ENCODE measurements around the gene PRSS2.
"Not testable (repeated sequence)": the region's sequence is repeated elsewhere in the genome, so short reads cannot be mapped to it uniquely, and the experiment has no call there.

PRSS2 gene

DNA sequence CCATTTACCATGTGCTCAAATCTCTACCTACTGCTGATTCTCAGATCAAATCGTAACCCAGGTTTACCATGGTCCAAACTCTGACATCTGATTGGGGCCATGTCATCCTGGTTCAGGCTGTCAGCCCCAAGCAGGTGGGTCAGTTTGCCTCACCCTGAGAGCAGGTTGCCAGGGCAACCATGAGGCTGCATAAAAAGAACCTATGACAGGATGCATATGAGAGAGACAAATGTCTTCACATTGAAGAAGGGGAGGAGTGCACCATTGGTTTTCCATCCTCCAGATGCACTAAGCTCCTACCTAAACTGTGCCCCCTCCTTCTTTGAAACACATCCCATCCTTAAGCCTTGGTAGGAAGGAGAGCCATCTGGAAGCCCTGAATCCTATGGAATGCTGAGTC, 11.3 kb upstream of the PRSS2 start:
- no peak for DNase-seq

DNA sequence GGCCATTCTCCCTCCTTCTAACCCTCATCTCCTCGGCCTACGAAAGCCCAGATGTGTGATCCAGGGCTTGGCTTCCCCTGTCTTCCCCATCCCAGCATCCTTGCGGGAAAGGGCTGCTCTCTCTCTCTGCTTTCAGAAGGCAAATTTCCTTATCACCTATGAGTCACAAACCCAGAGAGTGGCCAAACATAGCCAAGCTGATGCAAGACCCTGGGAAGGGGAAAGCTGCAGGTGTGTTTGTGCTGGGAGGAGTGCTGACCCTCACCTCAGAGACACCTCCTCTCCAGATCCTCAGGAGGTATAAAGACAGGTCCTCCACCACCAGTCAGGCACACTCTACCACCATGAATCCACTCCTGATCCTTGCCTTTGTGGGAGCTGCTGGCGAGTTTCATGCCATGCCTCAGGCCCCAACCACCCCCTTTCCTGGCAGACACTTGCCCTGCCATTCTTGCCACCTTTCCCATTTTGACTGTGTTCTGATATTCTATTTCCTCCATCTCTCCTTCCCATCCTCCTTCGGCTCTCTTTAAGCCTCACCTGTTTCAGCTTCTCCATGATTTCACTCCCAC, 10.6 kb upstream of the PRSS2 start:
- no peak for DNase-seq

DNA sequence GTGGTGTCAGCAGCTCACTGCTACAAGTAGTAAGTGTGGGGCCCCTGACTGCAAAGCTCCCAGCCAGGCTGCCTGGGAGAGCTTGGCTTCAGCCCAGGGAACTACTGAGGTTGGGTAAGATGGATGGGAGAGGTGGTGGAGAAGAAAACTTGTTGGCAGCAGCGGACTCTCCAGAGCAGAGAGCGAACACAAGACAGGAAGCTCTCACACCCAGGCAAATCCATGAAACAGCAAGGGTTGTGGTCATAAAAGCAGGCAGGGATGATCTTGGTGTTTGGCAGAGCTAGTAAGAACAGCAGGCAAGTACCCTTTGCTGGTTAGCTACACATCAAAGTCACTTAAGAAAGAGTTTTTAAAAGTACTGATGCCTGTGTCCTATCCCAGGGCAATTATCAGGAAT, 9.2 kb upstream of the PRSS2 start:
- not testable (repeated sequence) for DNase-seq

DNA sequence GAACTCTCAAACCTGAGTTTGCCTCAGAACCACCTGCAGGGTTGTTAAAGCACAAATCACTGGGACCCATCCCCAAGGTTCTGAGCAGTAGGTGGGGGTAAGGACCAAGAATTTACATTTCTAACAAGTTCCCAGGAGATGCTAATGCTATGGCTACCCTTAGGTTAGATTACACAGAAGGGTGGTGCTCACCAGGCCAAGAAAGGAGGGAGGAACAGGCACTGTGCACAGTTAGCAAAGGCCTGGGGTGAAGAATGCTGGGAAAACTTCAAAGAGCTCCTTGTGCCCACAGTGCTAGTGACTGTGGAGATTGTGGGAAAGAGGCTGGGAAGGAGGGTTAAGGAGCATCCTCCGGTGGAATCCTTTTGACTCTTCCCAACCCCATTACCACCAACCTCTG, 8.7 kb upstream of the PRSS2 start:
- no peak for DNase-seq

DNA sequence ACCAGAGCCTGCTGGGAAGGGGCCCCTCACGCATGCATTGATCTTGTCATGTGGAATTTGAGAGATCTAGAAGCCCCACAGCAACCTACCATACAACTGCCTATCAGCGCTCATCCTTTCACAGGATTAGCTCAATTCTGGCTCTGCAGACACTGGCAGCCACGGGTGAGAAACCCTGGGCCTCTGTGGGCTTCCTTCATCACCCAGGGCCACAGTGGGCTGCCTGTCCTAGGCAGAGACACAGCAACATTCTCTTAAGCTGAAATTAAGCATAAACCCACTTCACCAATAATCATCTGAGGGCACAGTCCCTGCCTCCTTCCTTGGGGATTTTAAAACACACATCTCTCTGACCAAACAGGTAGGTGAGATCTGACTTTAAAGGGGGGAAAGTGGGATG, 3.3 kb upstream of the PRSS2 start:
- DNase-seq, result no peak

- no peak for DNase-seq
Observed at GRCh38 chr7:142767861-142768260, 2.9 kb upstream of the PRSS2 start.

GRCh38 chr7:142768885-142769284, 1.9 kb upstream of the PRSS2 start:
- DNase-seq, result not testable (repeated sequence)

GRCh38 chr7:142771353-142771723, 568 bp downstream of the PRSS2 start:
- DNase-seq, result no peak

DNA sequence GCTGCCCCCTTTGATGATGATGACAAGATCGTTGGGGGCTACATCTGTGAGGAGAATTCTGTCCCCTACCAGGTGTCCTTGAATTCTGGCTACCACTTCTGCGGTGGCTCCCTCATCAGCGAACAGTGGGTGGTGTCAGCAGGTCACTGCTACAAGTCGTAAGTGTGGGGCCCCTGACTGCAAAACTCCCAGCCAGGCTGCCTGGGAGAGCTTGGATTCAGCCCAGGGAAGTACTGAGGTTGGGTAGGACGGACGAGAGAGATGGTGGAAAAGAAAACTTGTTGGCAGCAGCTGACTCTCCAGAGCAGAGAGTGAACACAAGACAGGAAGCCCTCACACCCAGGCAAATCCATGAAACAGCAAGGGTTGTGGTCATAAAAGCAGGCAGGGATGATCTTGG, 1.3 kb downstream of the PRSS2 start:
- no peak for DNase-seq

GRCh38 chr7:142772673-142773072, 1.9 kb downstream of the PRSS2 start:
- no peak for DNase-seq

DNA sequence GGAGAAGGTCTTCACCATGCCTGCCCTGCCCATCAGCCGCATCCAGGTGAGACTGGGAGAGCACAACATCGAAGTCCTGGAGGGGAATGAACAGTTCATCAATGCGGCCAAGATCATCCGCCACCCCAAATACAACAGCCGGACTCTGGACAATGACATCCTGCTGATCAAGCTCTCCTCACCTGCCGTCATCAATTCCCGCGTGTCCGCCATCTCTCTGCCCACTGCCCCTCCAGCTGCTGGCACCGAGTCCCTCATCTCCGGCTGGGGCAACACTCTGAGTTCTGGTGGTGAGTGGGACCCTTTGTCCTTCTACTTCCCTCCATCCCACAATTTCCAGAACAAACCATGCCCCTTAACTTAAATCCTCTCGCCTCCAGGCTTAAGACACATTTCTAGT, 2.5 kb downstream of the PRSS2 start:
- no peak for DNase-seq

GRCh38 chr7:142773937-142774744, 3.4 kb downstream of the PRSS2 start:
- no peak for DNase-seq

DNA sequence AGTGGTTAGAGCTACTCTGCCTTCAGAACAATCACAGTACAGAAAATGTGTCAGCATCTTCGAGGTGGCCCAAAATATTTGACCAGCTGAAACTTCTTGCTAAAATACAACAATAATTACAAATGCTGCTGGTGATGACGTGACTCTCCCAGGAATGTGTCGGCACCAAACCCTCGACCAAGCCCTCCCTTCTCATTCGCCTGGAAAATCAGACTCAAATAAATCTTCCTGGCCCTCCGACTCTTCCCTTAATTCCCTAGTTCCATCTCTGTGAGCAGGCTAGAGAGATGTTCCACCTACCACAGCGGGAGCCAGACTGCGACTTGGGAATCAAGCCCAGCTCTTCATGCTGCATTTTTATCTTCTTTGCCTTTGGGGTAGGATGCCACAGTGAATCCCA, 4.1 kb downstream of the PRSS2 start:
- DNase-seq, result peak; percentile 38

DNA sequence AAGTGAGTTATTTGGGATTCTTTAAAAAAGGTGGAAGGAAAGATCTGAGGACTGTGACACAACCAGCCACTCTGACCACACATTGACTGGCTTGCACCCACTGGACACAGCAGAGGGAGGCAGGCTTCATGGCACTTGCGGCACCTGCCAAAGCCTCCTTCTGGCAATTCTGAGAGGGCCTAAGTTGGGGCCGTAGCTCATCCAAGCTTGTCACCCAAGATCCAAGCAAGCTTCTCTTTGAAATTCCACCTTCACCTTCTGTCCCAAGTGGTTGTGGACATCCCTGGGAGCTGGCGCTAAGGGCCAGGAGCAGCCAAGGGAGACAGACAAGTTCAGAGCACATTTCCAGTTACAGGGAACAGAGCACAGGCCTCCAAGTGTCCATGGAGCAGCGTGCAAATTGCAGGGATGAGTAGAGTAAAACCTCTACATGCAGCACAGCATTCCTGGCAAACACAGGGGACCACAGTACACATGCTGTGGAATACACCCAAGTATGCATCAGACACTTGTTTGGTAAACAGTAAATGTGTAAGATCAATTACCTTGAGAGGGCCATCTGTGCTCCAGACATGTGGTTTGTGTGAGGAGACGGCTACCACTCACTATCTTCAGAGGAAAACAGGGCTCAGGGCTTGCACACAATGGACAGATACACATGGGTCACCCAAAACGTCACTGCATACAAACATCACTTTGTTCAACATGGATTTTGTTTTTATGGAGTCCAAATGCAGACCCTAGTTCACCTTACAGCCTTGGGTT, 4.8 kb downstream of the PRSS2 start:
- not testable (repeated sequence) for DNase-seq

DNA sequence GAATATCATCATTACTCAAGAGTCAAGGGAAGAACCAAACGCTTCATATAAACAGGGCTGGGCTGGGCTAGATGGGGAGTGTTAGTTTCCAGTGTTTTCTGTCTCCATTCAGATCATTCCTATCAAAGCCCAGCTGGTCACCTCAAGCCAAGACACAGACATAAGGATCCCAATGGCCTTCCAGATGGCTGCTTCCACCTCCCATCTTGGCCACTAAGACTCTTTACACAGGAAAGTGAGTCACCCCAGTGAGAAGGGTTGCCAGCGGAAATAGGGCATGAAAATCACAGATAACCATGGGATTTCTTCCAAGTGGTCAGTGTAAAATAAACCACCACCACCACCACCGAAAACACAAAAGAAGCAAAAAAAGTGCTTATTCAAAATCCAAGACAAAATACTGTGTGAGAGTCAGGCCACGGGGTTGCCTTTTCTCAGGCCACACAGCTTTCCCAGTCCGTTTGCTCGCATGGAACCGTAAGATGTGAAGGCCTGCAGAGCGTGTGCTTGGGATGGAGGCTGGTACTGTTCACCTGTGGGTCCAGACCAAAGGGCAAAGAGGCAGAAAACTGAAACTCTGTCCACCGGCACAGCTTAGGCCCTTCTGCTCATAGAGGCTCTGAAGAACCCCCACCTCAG, 5.6 kb downstream of the PRSS2 start:
- DNase-seq, result peak; percentile 38

GRCh38 chr7:142776845-142777225, 6.1 kb downstream of the PRSS2 start:
- not testable (repeated sequence) for DNase-seq

- no peak for DNase-seq
Observed at GRCh38 chr7:142777318-142777717, 6.5 kb downstream of the PRSS2 start.

- peak; percentile 86 for DNase-seq
Observed at GRCh38 chr7:142782922-142783900, 12.4 kb downstream of the PRSS2 start.

GRCh38 chr7:142784096-142784495, 13.3 kb downstream of the PRSS2 start:
- no peak for DNase-seq

GRCh38 chr7:142784716-142785115, 13.9 kb downstream of the PRSS2 start:
- DNase-seq, result no peak

DNA sequence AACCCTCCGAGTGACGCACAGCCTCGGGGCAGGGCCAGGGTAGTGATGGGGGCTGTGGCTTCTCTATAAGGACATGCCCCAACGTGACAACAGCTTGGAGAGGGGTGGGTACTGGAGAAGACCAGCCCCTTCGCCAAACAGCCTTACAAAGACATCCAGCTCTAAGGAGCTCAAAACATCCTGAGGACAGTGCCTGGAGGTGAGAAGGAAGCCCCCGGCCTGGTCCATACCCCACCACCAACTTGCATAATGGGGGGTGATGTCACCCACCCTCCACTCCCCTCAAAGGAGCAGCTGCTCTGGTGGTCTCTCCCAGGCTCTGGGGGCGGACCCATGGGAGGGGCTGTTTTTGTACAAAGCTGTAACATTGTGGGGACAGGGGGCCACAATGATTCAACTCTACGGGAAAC, 15.1 kb downstream of the PRSS2 start:
- DNase-seq, result no peak
